Liver (tissue), 9 donors: ENCODE results near the gene SMURF2. TPM values are rescaled to one million over a fixed set of nuclear protein-coding genes. Genes with fewer than 3 reads are reported as not detected.

ENCODE experiments used
- DNase-seq: peaks from one replicate; pipeline ENCODE4 v3.0.0-alpha.2; 2017; ENCODE audit warnings: low spot score
- H3K27ac ChIP-seq, 2 donors: one replicate each; pipeline ENCODE4 v1.7.0; 2013; ENCODE audit warnings: inconsistent platforms in 2 of 2, low read length in 2 of 2, control low read depth in 1 of 2, low read depth in 1 of 2, mild to moderate bottlenecking in 1 of 2
- H3K27me3 ChIP-seq, 4 donors: one replicate each; pipeline versions ENCODE4 v1.6.1 to v1.7.0; 2013; ENCODE audit warnings: low read length in 3 of 4, inconsistent platforms in 1 of 4, mild to moderate bottlenecking in 1 of 4, moderate library complexity in 1 of 4; ENCODE audit not compliant: control insufficient read depth in 4 of 4, insufficient read depth in 4 of 4
- H3K36me3 ChIP-seq, 4 donors: one replicate each; pipeline versions ENCODE4 v1.6.1 to v1.7.0; 2013; ENCODE audit warnings: low read length in 3 of 4, mild to moderate bottlenecking in 3 of 4, low read depth in 1 of 4, moderate library complexity in 1 of 4; ENCODE audit not compliant: control insufficient read depth in 4 of 4, insufficient read depth in 3 of 4
- H3K4me1 ChIP-seq, 4 donors: one replicate each; pipeline versions ENCODE4 v1.6.1 to v1.7.0; 2013; ENCODE audit warnings: low read length in 3 of 4, mild to moderate bottlenecking in 3 of 4, moderate library complexity in 1 of 4; ENCODE audit not compliant: control insufficient read depth in 4 of 4, insufficient read depth in 4 of 4
- H3K4me3 ChIP-seq, 3 donors: one replicate each; pipeline versions ENCODE4 v1.6.1 to v1.7.0; 2013; ENCODE audit warnings: low read length in 3 of 3, control low read depth in 1 of 3, low read depth in 1 of 3, mild to moderate bottlenecking in 1 of 3
- H3K9ac ChIP-seq, 2 donors: one replicate each; pipeline ENCODE4 v1.7.0; 2013; ENCODE audit warnings: low read length in 2 of 2, mild to moderate bottlenecking in 2 of 2, moderate library complexity in 2 of 2, control low read depth in 1 of 2, low read depth in 1 of 2
- H3K9me3 ChIP-seq, 4 donors: one replicate each; pipeline versions ENCODE4 v1.6.1 to v1.7.0; 2013; ENCODE audit warnings: low read length in 3 of 4; ENCODE audit not compliant: control insufficient read depth in 4 of 4
- EGR1 ChIP-seq, 2 donors: IDR thresholded peaks; 2 replicates each; pipeline ENCODE4 v1.6.1; 2016 to 2018; ENCODE audit warnings: antibody characterized with exemption in 2 of 2, low read depth in 2 of 2
- FOXA2 ChIP-seq: IDR thresholded peaks from 2 replicates; pipeline ENCODE4 v1.6.1; 2016; ENCODE audit warnings: antibody characterized with exemption
- GABPA ChIP-seq, 2 donors: IDR thresholded peaks in 1 of 2; conservative IDR thresholded peaks in 1 of 2; 2 replicates each; pipeline ENCODE4 v1.6.1; 2016; ENCODE audit warnings: antibody characterized with exemption in 2 of 2, mild to moderate bottlenecking in 1 of 2, moderate library complexity in 1 of 2
- HNF4G ChIP-seq: IDR thresholded peaks from 2 replicates; pipeline ENCODE4 v1.6.1; 2016; ENCODE audit warnings: antibody characterized with exemption
- JUND ChIP-seq, 2 donors: IDR thresholded peaks; 2 replicates each; pipeline ENCODE4 v1.6.1; 2016; ENCODE audit warnings: antibody characterized with exemption in 2 of 2
- NR2F2 ChIP-seq: IDR thresholded peaks from 2 replicates; pipeline ENCODE4 v1.6.1; 2016; ENCODE audit warnings: antibody characterized with exemption
- RAD21 ChIP-seq, 2 donors: IDR thresholded peaks; 2 replicates each; pipeline ENCODE4 v1.6.1; 2016; ENCODE audit warnings: antibody characterized with exemption in 2 of 2, mild to moderate bottlenecking in 2 of 2
- RXRA ChIP-seq, 2 donors: IDR thresholded peaks; 2 replicates each; pipeline ENCODE4 v1.6.1; 2017 to 2018; ENCODE audit warnings: antibody characterized with exemption in 2 of 2, mild to moderate bottlenecking in 1 of 2
- SP1 ChIP-seq: IDR thresholded peaks from 2 replicates; pipeline ENCODE4 v1.6.1; 2018; ENCODE audit warnings: antibody characterized with exemption, mild to moderate bottlenecking
- YY1 ChIP-seq: IDR thresholded peaks from 2 replicates; pipeline ENCODE4 v1.6.1; 2016; ENCODE audit warnings: antibody characterized with exemption, mild to moderate bottlenecking
- WGBS: extraction: QIAGEN DNeasy Blood & Tissue Kit; methylation state at CpG from one replicate; pipeline ENCODE4 v1.1.7; 2013; 5-methylcytosine and 5-hydroxymethylcytosine counted together
- polyA plus RNA-seq, 2 donors: library from polyadenylated mRNA; stranded (reverse) in 1 of 2; unstranded in 1 of 2; fragments of 200-250 nt in 1 of 2; fragments of >200 nt in 1 of 2; fragmentation: Nextera tagmentation in 1 of 2; extraction: Ambion mirVana in 1 of 2; gene quantifications; one replicate each; pipeline versions ENCODE4 v1.2.1 to v1.2.3, GENCODE V29; 2013 to 2015
- total RNA-seq, 2 donors: library from RNA; depleted of rRNA; stranded (reverse); fragments of >200 nt; gene quantifications; one replicate each; pipeline ENCODE4 v1.2.3, GENCODE V29; 2014
- TF ChIP-seq, protein P1 (sequence below): fragments of 150-350 bp; IDR thresholded peaks from 2 replicates; pipeline ENCODE4 v1.5.1; 2017; ENCODE audit warnings: improper control_type of control experiment, low read depth, low read length; ENCODE audit not compliant: missing input control
- TF ChIP-seq, protein P2 (sequence below): IDR thresholded peaks from 2 replicates; pipeline ENCODE4 v1.6.1; 2016; ENCODE audit warnings: antibody characterized with exemption
- TF ChIP-seq, protein P3 (sequence below): IDR thresholded peaks from 2 replicates; pipeline ENCODE4 v1.6.1; 2016; ENCODE audit warnings: antibody characterized with exemption
- TF ChIP-seq, protein P4 (sequence below): IDR thresholded peaks from 2 replicates; pipeline ENCODE4 v1.6.1; 2016; ENCODE audit warnings: antibody characterized with exemption
- TF ChIP-seq, protein P5 (sequence below): IDR thresholded peaks from 2 replicates; pipeline ENCODE4 v1.6.1; 2016; ENCODE audit warnings: antibody characterized with exemption, mild to moderate bottlenecking
- donor health status: healthy.
- donor health status: healthy.
- donor health status: healthy.
- donor health status: healthy.
- donor health status: healthy.

Gene SMURF2
- total and polyA plus RNA-seq, 4 donors: 2.0 to 6.9 (median 3.5) TPM

DNA sequence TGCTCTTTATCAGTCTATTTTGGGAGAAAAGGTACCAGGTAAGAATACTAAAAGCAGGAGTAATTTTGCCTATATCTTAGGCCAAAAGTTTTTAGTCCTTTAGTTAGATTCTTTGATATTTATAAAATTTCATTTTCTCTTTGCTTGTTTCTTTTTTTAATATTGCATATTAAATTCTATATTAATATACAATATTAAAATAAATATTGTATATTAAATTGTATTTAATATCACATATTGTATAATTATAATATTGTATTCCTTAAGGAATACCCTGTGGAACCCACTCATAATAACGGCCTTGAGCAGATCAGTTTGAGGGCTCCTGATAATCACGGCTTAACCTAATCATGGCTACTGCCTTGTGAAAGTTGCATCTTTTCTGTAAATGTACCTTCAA is 153.4 kb downstream of the SMURF2 start:
- H3K36me3 ChIP-seq: peaks cover 2 to 40% (median 23%) of the 10 kb centered on the region in 4 donors

DNA sequence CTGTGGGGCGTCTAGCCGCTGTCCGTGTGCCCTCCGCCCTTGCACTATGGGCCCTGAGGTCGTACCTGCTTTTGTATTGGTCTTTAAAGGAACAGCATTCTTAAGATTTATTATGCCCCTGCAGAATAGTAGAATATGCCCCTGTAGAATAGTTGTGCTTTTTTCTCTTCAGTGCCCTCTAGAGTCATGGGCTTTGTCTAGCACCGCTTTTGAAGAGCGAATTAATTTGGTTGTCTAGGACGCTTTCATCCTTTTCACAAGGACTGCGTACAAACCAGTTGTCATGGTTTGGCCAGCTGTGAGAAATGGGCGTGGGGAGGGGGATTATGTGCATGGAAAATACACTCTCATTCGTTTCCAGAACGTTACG is 154.7 kb downstream of the SMURF2 start:
- peak overlapping the region; percentile 86 to 98 for H3K9ac ChIP-seq
- H3K36me3 ChIP-seq: peaks cover 7 to 46% (median 27%) of the 10 kb centered on the region in 4 donors
- TF ChIP-seq, protein P1, sequence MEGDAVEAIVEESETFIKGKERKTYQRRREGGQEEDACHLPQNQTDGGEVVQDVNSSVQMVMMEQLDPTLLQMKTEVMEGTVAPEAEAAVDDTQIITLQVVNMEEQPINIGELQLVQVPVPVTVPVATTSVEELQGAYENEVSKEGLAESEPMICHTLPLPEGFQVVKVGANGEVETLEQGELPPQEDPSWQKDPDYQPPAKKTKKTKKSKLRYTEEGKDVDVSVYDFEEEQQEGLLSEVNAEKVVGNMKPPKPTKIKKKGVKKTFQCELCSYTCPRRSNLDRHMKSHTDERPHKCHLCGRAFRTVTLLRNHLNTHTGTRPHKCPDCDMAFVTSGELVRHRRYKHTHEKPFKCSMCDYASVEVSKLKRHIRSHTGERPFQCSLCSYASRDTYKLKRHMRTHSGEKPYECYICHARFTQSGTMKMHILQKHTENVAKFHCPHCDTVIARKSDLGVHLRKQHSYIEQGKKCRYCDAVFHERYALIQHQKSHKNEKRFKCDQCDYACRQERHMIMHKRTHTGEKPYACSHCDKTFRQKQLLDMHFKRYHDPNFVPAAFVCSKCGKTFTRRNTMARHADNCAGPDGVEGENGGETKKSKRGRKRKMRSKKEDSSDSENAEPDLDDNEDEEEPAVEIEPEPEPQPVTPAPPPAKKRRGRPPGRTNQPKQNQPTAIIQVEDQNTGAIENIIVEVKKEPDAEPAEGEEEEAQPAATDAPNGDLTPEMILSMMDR: peak; percentile 27
- TF ChIP-seq RAD21 (IDR thresholded peaks at IDR 0.05) (peak; percentile 32 to 48), SP1 (no peak)
- WGBS: under 1% methylated on average over 13 of the region's 13 CpGs
- H3K27me3 ChIP-seq: no peaks in the 10 kb centered on the region
- peak overlapping the region; percentile 98 to 100 for H3K27ac ChIP-seq
- H3K4me3 ChIP-seq: peak overlapping the region; percentile 64 to 99 (median 87)
- H3K9me3 ChIP-seq: no peaks in the 10 kb centered on the region
- DNase-seq: no peak
- H3K4me1 ChIP-seq: peaks cover 3 to 38% (median 24%) of the 10 kb centered on the region in 4 donors

More for the DNA sequence above, 153.4 kb downstream of the SMURF2 start:
- H3K9me3 ChIP-seq: no peaks in the 10 kb centered on the region
- H3K9ac ChIP-seq: no peak overlapping the region
- no peak for DNase-seq
- H3K4me1 ChIP-seq: peaks cover 3 to 28% (median 14%) of the 10 kb centered on the region in 4 donors
- TF ChIP-seq, protein P2, sequence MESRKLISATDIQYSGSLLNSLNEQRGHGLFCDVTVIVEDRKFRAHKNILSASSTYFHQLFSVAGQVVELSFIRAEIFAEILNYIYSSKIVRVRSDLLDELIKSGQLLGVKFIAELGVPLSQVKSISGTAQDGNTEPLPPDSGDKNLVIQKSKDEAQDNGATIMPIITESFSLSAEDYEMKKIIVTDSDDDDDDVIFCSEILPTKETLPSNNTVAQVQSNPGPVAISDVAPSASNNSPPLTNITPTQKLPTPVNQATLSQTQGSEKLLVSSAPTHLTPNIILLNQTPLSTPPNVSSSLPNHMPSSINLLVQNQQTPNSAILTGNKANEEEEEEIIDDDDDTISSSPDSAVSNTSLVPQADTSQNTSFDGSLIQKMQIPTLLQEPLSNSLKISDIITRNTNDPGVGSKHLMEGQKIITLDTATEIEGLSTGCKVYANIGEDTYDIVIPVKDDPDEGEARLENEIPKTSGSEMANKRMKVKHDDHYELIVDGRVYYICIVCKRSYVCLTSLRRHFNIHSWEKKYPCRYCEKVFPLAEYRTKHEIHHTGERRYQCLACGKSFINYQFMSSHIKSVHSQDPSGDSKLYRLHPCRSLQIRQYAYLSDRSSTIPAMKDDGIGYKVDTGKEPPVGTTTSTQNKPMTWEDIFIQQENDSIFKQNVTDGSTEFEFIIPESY: no peak
- TF ChIP-seq SP1: no peak
- WGBS: 98% methylated on average over 2 of the region's 2 CpGs
- no peak overlapping the region for H3K4me3 ChIP-seq
- no peak overlapping the region for H3K27ac ChIP-seq
- no peaks in the 10 kb centered on the region for H3K27me3 ChIP-seq

DNA sequence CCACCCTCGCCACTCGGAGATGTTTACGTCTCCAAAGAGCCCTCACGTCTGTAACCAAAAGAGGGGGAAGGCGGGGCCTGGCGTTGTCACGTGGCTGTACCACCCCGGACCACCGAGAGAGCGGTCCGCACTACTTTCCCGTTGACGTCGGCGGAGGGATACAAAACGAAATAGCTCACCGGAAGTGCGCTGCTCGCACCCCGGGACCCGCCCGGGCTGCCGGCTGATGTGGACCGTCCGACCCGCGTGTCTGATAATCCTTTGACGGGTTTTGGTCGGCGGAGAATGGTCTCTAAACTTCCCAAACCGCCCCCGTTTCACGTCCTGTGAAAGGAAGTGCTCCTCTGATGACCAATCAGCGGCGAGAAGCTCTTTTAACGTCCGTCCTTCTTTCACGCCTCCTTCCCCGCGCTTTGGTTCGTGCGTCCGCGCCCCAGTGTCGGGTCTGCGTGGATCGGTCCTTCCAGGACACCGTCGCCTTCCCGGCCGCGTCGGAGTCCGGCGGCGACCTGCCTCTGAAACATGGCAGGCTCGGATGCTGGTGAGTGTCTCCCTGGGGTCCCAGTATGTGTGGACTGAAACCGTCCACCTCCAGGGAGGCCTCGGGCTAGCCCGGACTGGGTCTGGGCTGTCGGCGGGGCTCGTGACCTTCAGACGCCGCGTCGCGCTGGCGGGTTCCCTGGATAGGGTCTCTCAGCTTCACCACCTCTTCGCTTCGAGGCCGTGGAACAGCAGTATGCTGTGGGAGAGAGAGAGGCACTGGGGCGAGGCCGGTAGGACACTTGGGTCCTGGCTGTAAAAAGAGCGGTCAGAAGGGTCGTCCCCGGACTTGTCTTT is 155.3 kb downstream of the SMURF2 start, which contains the start of gene CEP95:
CEP95 (plus strand) TSS at position 402 of the 837 bp plus-strand sequence; CDS start at position 523, 121 bp downstream.
- Histone ChIP-seq H3K9ac (peak within 1 kb of the TSS; percentile 99), H3K27me3 (no peaks in the 10 kb centered on the region), H3K4me1 (peaks cover 3 to 38% (median 25%) of the 10 kb centered on the region in 4 donors), H3K36me3 (peaks cover 7 to 49% (median 30%) of the 10 kb centered on the region in 4 donors), H3K27ac (peak within 1 kb of the TSS; percentile 98 to 100), H3K4me3 (peak within 1 kb of the TSS; percentile 64 to 99 (median 99)), H3K9me3 (no peaks in the 10 kb centered on the region)
- under 1% methylated on average over 77 of the region's 77 CpGs for WGBS
- DNase-seq: peak; percentile 92
- TF ChIP-seq, protein P3, sequence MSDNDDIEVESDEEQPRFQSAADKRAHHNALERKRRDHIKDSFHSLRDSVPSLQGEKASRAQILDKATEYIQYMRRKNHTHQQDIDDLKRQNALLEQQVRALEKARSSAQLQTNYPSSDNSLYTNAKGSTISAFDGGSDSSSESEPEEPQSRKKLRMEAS: peak; percentile 87
- TF ChIP-seq RXRA (IDR thresholded peaks at IDR 0.05) (peak; percentile 66 to 78), JUND (IDR thresholded peaks at IDR 0.05) (peak; percentile 4 to 14), HNF4G (no peak), SP1 (peak; percentile 78), NR2F2 (peak; percentile 63), FOXA2 (no peak), YY1 (peak; percentile 77), GABPA (IDR thresholded peaks at IDR 0.05 in 1 of 2, conservative IDR thresholded peaks at IDR 0.05 in 1 of 2) (peak; percentile 67 to 87), RAD21 (IDR thresholded peaks at IDR 0.05) (no peak), EGR1 (IDR thresholded peaks at IDR 0.05; ENCODE audit: low read depth in 2 of 2) (peak in 1 of 2 donors; percentile 66)
- TF ChIP-seq, protein P4, sequence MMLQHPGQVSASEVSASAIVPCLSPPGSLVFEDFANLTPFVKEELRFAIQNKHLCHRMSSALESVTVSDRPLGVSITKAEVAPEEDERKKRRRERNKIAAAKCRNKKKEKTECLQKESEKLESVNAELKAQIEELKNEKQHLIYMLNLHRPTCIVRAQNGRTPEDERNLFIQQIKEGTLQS: no peak
- TF ChIP-seq, protein P5, sequence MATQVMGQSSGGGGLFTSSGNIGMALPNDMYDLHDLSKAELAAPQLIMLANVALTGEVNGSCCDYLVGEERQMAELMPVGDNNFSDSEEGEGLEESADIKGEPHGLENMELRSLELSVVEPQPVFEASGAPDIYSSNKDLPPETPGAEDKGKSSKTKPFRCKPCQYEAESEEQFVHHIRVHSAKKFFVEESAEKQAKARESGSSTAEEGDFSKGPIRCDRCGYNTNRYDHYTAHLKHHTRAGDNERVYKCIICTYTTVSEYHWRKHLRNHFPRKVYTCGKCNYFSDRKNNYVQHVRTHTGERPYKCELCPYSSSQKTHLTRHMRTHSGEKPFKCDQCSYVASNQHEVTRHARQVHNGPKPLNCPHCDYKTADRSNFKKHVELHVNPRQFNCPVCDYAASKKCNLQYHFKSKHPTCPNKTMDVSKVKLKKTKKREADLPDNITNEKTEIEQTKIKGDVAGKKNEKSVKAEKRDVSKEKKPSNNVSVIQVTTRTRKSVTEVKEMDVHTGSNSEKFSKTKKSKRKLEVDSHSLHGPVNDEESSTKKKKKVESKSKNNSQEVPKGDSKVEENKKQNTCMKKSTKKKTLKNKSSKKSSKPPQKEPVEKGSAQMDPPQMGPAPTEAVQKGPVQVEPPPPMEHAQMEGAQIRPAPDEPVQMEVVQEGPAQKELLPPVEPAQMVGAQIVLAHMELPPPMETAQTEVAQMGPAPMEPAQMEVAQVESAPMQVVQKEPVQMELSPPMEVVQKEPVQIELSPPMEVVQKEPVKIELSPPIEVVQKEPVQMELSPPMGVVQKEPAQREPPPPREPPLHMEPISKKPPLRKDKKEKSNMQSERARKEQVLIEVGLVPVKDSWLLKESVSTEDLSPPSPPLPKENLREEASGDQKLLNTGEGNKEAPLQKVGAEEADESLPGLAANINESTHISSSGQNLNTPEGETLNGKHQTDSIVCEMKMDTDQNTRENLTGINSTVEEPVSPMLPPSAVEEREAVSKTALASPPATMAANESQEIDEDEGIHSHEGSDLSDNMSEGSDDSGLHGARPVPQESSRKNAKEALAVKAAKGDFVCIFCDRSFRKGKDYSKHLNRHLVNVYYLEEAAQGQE: no peak
- TF ChIP-seq, protein P2: peak; percentile 64
